Osteoblast (primary cell): Measurements from ENCODE around the gene ADAM10. TPM values are rescaled to one million over a fixed set of nuclear protein-coding genes. Genes with fewer than 3 reads are reported as not detected.

Experiments used
- DNase-seq: peaks from one replicate; pipeline ENCODE4 v3.0.0; 2011; ENCODE audit warnings: low spot score, mixed read lengths; ENCODE audit not compliant: insufficient read length; ENCODE audit errors: missing footprints
- H2AFZ ChIP-seq: 2 replicates; pipeline ENCODE4 v1.6.0; 2011; ENCODE audit warnings: mild to moderate bottlenecking, low read length
- H3K27ac ChIP-seq: 2 replicates; pipeline ENCODE4 v1.5.1; 2011; ENCODE audit warnings: mild to moderate bottlenecking, low read depth, low read length, moderate library complexity
- H3K27me3 ChIP-seq: 2 replicates; pipeline ENCODE4 v1.6.0; 2012; ENCODE audit warnings: mild to moderate bottlenecking, control low read depth, inconsistent platforms, low read length, moderate library complexity; ENCODE audit not compliant: insufficient read depth
- H3K36me3 ChIP-seq: 2 replicates; pipeline ENCODE4 v1.5.1; 2011; ENCODE audit warnings: mild to moderate bottlenecking, low read length, control low read depth, moderate library complexity; ENCODE audit not compliant: insufficient read depth
- H3K4me1 ChIP-seq: 2 replicates; pipeline ENCODE4 v1.5.1; 2011; ENCODE audit warnings: mild to moderate bottlenecking, low read length, control low read depth, moderate library complexity; ENCODE audit not compliant: insufficient read depth
- H3K4me2 ChIP-seq: 2 replicates; pipeline ENCODE4 v1.6.0; 2011; ENCODE audit warnings: mild to moderate bottlenecking, low read length; ENCODE audit not compliant: insufficient read depth
- H3K4me3 ChIP-seq: fragments of 200-600 bp; sonication (generic); 3 replicates; pipeline ENCODE4 v1.5.1; 2012; ENCODE audit warnings: mild to moderate bottlenecking, low read length, inconsistent platforms; ENCODE audit not compliant: insufficient read depth
- H3K79me2 ChIP-seq: 2 replicates; pipeline ENCODE4 v1.6.0; 2012; ENCODE audit warnings: mild to moderate bottlenecking, low read length, control low read depth, inconsistent platforms; ENCODE audit not compliant: insufficient read depth
- H3K9me3 ChIP-seq: 2 replicates; pipeline ENCODE4 v1.5.1; 2011; ENCODE audit warnings: low read depth, low read length, control low read depth
- H4K20me1 ChIP-seq: 2 replicates; pipeline ENCODE4 v1.6.0; 2012; ENCODE audit warnings: mild to moderate bottlenecking, low read length, control low read depth; ENCODE audit not compliant: insufficient read depth
- total RNA-seq: library from RNA; depleted of rRNA; stranded (reverse); fragments of >200 nt; gene quantifications from 2 replicates; pipeline ENCODE4 v1.2.3, GENCODE V29; 2012
- TF ChIP-seq, protein P1 (sequence below): IDR thresholded peaks from 2 replicates; pipeline ENCODE4 v1.5.1; 2011; ENCODE audit warnings: mild to moderate bottlenecking, low read depth, low read length, moderate library complexity; ENCODE audit errors: extremely low read depth

Gene ADAM10, protein sequence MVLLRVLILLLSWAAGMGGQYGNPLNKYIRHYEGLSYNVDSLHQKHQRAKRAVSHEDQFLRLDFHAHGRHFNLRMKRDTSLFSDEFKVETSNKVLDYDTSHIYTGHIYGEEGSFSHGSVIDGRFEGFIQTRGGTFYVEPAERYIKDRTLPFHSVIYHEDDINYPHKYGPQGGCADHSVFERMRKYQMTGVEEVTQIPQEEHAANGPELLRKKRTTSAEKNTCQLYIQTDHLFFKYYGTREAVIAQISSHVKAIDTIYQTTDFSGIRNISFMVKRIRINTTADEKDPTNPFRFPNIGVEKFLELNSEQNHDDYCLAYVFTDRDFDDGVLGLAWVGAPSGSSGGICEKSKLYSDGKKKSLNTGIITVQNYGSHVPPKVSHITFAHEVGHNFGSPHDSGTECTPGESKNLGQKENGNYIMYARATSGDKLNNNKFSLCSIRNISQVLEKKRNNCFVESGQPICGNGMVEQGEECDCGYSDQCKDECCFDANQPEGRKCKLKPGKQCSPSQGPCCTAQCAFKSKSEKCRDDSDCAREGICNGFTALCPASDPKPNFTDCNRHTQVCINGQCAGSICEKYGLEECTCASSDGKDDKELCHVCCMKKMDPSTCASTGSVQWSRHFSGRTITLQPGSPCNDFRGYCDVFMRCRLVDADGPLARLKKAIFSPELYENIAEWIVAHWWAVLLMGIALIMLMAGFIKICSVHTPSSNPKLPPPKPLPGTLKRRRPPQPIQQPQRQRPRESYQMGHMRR
- total RNA-seq, result 122 and 137 TPM in 2 replicates

DNA sequence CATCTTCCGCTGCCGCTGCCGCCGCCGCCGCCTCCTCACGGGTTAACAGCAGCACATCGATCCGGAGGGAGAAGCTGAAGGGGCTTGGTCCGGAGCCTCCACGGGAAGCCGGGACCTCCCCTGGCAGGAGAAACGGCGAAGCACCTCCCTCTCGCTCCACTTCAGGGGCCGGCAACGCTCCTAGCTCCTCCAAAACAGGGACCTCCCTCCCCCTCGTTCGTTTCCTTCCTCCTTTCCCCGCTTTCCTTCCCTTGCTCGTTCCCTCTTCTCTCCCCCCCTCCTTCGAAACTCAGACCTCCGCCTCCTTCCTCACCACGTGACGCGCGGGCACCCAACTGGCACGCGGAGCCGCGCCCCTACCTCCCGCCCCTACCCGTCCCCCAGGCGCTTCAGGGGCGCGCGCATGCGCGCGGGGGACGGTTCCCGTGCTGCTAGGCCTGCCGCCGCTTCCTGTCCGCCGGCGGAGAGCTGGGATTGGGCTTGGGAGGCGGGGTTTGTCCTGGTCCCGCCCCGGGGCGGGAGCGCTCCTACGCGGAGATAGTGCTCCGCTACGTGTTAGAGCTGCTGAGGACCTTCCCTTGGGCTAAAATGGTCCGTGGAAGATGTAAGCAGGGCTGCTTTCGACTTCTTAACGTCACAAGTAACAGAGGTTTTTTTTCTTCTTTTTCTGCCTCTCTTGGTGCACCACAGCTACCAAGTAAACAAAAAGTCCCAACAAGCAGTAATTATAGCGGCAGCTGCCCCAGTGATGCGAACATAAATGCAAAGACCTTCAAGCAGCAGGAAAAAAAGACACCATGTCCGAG lies at the start of gene ADAM10:
Gene ADAM10 (minus strand): TSS at position 176 of the 806 bp plus-strand sequence. CDS start 173 bp downstream, at position 3.
- Histone ChIP-seq H3K4me1 (peaks cover 14% of the 10 kb centered on the region), H3K4me2 (peak within 1 kb of the TSS; percentile 98), H3K79me2 (peaks cover 43% of the 10 kb centered on the region), H3K4me3 (peak within 1 kb of the TSS; percentile 96), H3K27ac (peak within 1 kb of the TSS; percentile 90), H4K20me1 (peaks cover 6% of the 10 kb centered on the region), H2AFZ (peak within 1 kb of the TSS; percentile 98), H3K27me3 (no peaks in the 10 kb centered on the region), H3K9me3 (no peaks in the 10 kb centered on the region), H3K36me3 (no peaks in the 10 kb centered on the region)
- TF ChIP-seq, protein P1, sequence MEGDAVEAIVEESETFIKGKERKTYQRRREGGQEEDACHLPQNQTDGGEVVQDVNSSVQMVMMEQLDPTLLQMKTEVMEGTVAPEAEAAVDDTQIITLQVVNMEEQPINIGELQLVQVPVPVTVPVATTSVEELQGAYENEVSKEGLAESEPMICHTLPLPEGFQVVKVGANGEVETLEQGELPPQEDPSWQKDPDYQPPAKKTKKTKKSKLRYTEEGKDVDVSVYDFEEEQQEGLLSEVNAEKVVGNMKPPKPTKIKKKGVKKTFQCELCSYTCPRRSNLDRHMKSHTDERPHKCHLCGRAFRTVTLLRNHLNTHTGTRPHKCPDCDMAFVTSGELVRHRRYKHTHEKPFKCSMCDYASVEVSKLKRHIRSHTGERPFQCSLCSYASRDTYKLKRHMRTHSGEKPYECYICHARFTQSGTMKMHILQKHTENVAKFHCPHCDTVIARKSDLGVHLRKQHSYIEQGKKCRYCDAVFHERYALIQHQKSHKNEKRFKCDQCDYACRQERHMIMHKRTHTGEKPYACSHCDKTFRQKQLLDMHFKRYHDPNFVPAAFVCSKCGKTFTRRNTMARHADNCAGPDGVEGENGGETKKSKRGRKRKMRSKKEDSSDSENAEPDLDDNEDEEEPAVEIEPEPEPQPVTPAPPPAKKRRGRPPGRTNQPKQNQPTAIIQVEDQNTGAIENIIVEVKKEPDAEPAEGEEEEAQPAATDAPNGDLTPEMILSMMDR, result no peak
- peak; percentile 99 for DNase-seq

DNA sequence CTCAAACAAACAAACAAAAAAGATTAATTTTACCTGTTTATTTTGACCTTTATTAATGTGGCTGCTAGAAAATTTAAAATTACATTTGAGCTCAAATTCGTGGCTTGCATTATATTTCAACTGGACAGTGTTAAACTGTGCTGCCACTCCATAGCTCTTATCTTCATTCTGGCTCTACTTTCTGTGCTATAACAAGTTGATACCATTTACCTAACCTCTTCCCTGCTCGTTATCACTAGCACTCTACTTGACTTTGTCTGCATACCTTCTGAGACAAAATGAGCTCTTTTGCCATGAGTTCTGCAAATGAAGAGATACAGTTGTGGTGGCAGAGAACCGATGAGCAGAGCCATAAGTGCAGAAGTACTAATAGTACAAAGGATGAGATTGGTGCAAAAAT lies 48.0 kb upstream of the ADAM10 start:
- peak; percentile 59 for DNase-seq
- Histone ChIP-seq H3K4me2 (no peak overlapping the region), H3K36me3 (peaks cover 3% of the 10 kb centered on the region), H3K4me1 (no peaks in the 10 kb centered on the region), H2AFZ (no peak overlapping the region), H3K4me3 (no peak overlapping the region), H3K79me2 (peaks cover 3% of the 10 kb centered on the region), H3K27me3 (no peaks in the 10 kb centered on the region), H4K20me1 (peaks cover 5% of the 10 kb centered on the region), H3K27ac (no peak overlapping the region), H3K9me3 (no peaks in the 10 kb centered on the region)
- TF ChIP-seq, protein P1, result no peak

DNA sequence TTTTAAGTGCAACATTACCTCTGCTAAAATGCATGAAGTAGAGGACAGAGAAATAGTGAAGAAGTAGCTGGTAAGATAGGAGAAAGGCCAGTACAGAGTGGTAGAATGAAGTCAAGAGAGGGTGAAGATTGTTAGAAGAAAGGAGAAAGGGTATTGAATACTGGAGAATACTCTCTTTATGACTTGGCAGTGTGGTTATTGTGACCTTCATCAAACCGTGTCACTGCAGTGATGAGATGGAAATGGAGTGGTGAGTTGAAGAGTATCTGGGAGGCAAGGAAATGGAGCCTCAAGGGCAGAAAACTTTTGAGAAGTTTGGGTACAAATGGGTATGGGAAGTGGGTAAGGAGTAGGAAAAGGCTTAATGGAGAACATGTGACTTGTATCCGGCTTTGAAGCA lies 46.3 kb upstream of the ADAM10 start:
- Histone ChIP-seq H2AFZ (no peak overlapping the region), H3K36me3 (peaks cover 3% of the 10 kb centered on the region), H3K27ac (no peak overlapping the region), H3K4me1 (no peaks in the 10 kb centered on the region), H3K4me2 (no peak overlapping the region), H4K20me1 (peaks cover 5% of the 10 kb centered on the region), H3K4me3 (no peak overlapping the region), H3K9me3 (no peaks in the 10 kb centered on the region), H3K79me2 (peaks cover 3% of the 10 kb centered on the region), H3K27me3 (no peaks in the 10 kb centered on the region)
- DNase-seq, result peak; percentile 15
- TF ChIP-seq, protein P1, result no peak
